HepG2 (cell line): ENCODE measurements around the gene CLDN7. TPM values are rescaled to one million over a fixed set of nuclear protein-coding genes. Genes with fewer than 3 reads are reported as not detected.
A peak's percentile ranks its signal among the peaks of the same experiment; 100 is the strongest.

Experiments
- CHD4 ChIP-seq: fragments of 200-600 bp; sonication (generic); IDR thresholded peaks from 2 replicates; pipeline ENCODE4 v1.7.0; 2017; ENCODE audit warnings: mild to moderate bottlenecking, low read length, borderline replicate concordance
- FOXC1 ChIP-seq: sonication (generic); formaldehyde crosslinking; IDR thresholded peaks from 2 replicates; pipeline ENCODE4 v1.8.0; 2022; ENCODE audit warnings: mild to moderate bottlenecking, missing genetic modification reagents, borderline replicate concordance
- GLMP ChIP-seq: sonication (generic); formaldehyde crosslinking; IDR thresholded peaks from 2 replicates; pipeline ENCODE4 v1.9.0; 2021; ENCODE audit warnings: missing genetic modification reagents, mild to moderate bottlenecking, borderline replicate concordance
- NFKBIZ ChIP-seq: IDR thresholded peaks from 2 replicates; pipeline ENCODE4 v1.6.1; 2018; ENCODE audit warnings: missing genetic modification reagents, missing compliant biosample characterization
- WIZ ChIP-seq: sonication (generic); formaldehyde crosslinking; IDR thresholded peaks from 2 replicates; pipeline ENCODE4 v1.5.1; 2020; ENCODE audit warnings: mild to moderate bottlenecking, missing genetic modification reagents
- ZBTB26 ChIP-seq: IDR thresholded peaks from 2 replicates; pipeline ENCODE4 v1.6.1; 2016; ENCODE audit warnings: missing compliant biosample characterization, missing genetic modification reagents, borderline replicate concordance
- ZBTB7A ChIP-seq: sonication (generic); formaldehyde crosslinking; IDR thresholded peaks from 2 replicates; pipeline ENCODE4 v1.8.0; 2022; ENCODE audit warnings: mild to moderate bottlenecking, missing genetic modification reagents
- ZFP37 ChIP-seq: sonication (generic); formaldehyde crosslinking; IDR thresholded peaks from 2 replicates; pipeline ENCODE4 v1.4.0; 2020; ENCODE audit warnings: missing genetic modification reagents, borderline replicate concordance
- ZFYVE20 ChIP-seq: sonication (generic); formaldehyde crosslinking; IDR thresholded peaks from 2 replicates; pipeline ENCODE4 v1.8.0; 2023; ENCODE audit warnings: low read depth, mild to moderate bottlenecking, moderate library complexity, missing genetic modification reagents, borderline replicate concordance
- ZNF101 ChIP-seq: sonication (generic); formaldehyde crosslinking; IDR thresholded peaks from 2 replicates; pipeline ENCODE4 v1.4.0; 2020; ENCODE audit warnings: mild to moderate bottlenecking, low read depth, missing genetic modification reagents, borderline replicate concordance
- ZNF205 ChIP-seq: IDR thresholded peaks from 2 replicates; pipeline ENCODE4 v1.6.1; 2018; ENCODE audit warnings: missing biosample characterization, missing genetic modification reagents
- ZNF335 ChIP-seq: sonication (generic); formaldehyde crosslinking; IDR thresholded peaks from 2 replicates; pipeline ENCODE4 v1.4.0; 2020; ENCODE audit warnings: missing genetic modification reagents
- ZNF337 ChIP-seq: sonication (generic); formaldehyde crosslinking; IDR thresholded peaks from 2 replicates; pipeline ENCODE4 v1.5.1; 2020; ENCODE audit warnings: missing genetic modification reagents, low read depth, mild to moderate bottlenecking, borderline replicate concordance
- ZNF362 ChIP-seq: sonication (generic); formaldehyde crosslinking; IDR thresholded peaks from 2 replicates; pipeline ENCODE4 v1.4.0; 2020; ENCODE audit warnings: missing genetic modification reagents, mild to moderate bottlenecking, borderline replicate concordance
- ZNF430 ChIP-seq: sonication (generic); formaldehyde crosslinking; IDR thresholded peaks from 2 replicates; pipeline ENCODE4 v1.9.0; 2021; ENCODE audit warnings: mild to moderate bottlenecking, missing genetic modification reagents
- ZNF446 ChIP-seq: sonication (generic); formaldehyde crosslinking; IDR thresholded peaks from 2 replicates; pipeline ENCODE4 v1.5.0; 2020; ENCODE audit warnings: mild to moderate bottlenecking, missing genetic modification reagents
- ZNF609 ChIP-seq: sonication (generic); formaldehyde crosslinking; IDR thresholded peaks from 2 replicates; pipeline ENCODE4 v1.4.0; 2020; ENCODE audit warnings: mild to moderate bottlenecking, missing genetic modification reagents, borderline replicate concordance
- ZSCAN25 ChIP-seq: sonication (generic); formaldehyde crosslinking; IDR thresholded peaks from 2 replicates; pipeline ENCODE4 v1.8.0; 2022; ENCODE audit warnings: mild to moderate bottlenecking, missing genetic modification reagents
- ZSCAN31 ChIP-seq: sonication (generic); formaldehyde crosslinking; IDR thresholded peaks from 2 replicates; pipeline ENCODE4 v1.5.0; 2020; ENCODE audit warnings: low read depth, mild to moderate bottlenecking, missing genetic modification reagents
- polyA plus RNA-seq, 8 experiments: library from polyadenylated mRNA; depleted of rRNA in 3 of 8; stranded (reverse) in 7 of 8; unstranded in 1 of 8; fragments of >200 nt; fragmentation: Illumina TruSeq in 4 of 8; extraction: Trizol in 4 of 8; gene quantifications; 2 replicates each; pipeline versions ENCODE4 v1.2.1 to v1.2.3, GENCODE V29; 2011 to 2016; ENCODE audit warnings: low read depth in 4 of 8, missing spikeins in 1 of 8, mixed read lengths in 1 of 8; ENCODE audit not compliant: insufficient read depth in 1 of 8
- total RNA-seq, 5 experiments: library from RNA; depleted of rRNA; stranded (reverse); fragments of >200 nt; fragmentation: Illumina TruSeq; extraction: Trizol; gene quantifications; 2 replicates each; pipeline ENCODE4 v1.2.3, GENCODE V29; 2016; ENCODE audit warnings: low read depth in 1 of 5

Gene CLDN7
- total and polyA plus RNA-seq, 2 of the 13 experiments (the other 11 are each of a cell fraction or from before 2014, with no cell fraction given), result not detected

GRCh38 chr17:7258731-7259554 lies 3.3 kb downstream of the CLDN7 start (continued):
- TF ChIP-seq ZFYVE20 (CRISPR knock-in tag) (no peak), FOXC1 (CRISPR knock-in tag) (0 out of 2 replicates have a peak, but pooled peaks have one; percentile 42), ZNF609 (CRISPR knock-in tag) (0 out of 2 replicates have a peak, but pooled peaks have one; percentile 32), ZBTB26 (CRISPR knock-in tag) (no peak; the same call in 1 of the 2 replicates), CHD4 (peak; percentile 63; the same call in 1 of the 2 replicates), ZNF446 (no peak), ZSCAN25 (CRISPR knock-in tag) (no peak), ZBTB7A (no peak), WIZ (CRISPR knock-in tag) (no peak), ZNF101 (CRISPR knock-in tag) (no peak), ZSCAN31 (CRISPR knock-in tag) (no peak), ZNF337 (CRISPR knock-in tag) (no peak), ZNF205 (peak; percentile 40; the same call in 1 of the 2 replicates), ZNF362 (CRISPR knock-in tag) (no peak), ZFP37 (CRISPR knock-in tag) (no peak), NFKBIZ (CRISPR knock-in tag) (no peak), ZNF430 (no peak), GLMP (CRISPR knock-in tag) (no peak), ZNF335 (CRISPR knock-in tag) (no peak)
